ENCODE measurements around the gene BRI3. TPM values are rescaled to one million over a fixed set of nuclear protein-coding genes. Genes with fewer than 3 reads are reported as not detected.
A peak's percentile ranks its signal among the peaks of the same experiment; 100 is the strongest.

Gene BRI3
- total RNA-seq, 2 experiments from 2014 or later, result 44.9 to 47.6 TPM

- ChIA-PET CTCF (interaction anchor here (1.5 to 1.9 kb wide), 2 partner anchors 11 to 42 kb away, joined by 3 to 4 read pairs; no protein-coding TSS in a partner anchor), POLR2A (interaction anchor here (0.8 to 2.1 kb wide), 3 partner anchors 10 to 33 kb away, joined by 3 to 7 read pairs (median 4); partner anchors contain the start of gene BRI3)
- TF ChIP-seq, protein P1, sequence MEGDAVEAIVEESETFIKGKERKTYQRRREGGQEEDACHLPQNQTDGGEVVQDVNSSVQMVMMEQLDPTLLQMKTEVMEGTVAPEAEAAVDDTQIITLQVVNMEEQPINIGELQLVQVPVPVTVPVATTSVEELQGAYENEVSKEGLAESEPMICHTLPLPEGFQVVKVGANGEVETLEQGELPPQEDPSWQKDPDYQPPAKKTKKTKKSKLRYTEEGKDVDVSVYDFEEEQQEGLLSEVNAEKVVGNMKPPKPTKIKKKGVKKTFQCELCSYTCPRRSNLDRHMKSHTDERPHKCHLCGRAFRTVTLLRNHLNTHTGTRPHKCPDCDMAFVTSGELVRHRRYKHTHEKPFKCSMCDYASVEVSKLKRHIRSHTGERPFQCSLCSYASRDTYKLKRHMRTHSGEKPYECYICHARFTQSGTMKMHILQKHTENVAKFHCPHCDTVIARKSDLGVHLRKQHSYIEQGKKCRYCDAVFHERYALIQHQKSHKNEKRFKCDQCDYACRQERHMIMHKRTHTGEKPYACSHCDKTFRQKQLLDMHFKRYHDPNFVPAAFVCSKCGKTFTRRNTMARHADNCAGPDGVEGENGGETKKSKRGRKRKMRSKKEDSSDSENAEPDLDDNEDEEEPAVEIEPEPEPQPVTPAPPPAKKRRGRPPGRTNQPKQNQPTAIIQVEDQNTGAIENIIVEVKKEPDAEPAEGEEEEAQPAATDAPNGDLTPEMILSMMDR (IDR thresholded peaks at IDR 0.05), result no peak
- Mint-ChIP-seq H3K27me3 (no peaks in the 10 kb centered on the region), H3K36me3 (ENCODE audit: low read depth) (peaks cover 18% of the 10 kb centered on the region), H3K4me1 (ENCODE audit: low read depth) (peaks cover 47% of the 10 kb centered on the region), H3K4me3 (peak within 1 kb of the TSS; percentile 96), H3K27ac (peak within 1 kb of the TSS; percentile 98), H3K9me3 (no peaks in the 10 kb centered on the region)
- intact Hi-C loops (cut with micrococcal nuclease), result no loop called here
- DNase-seq, result peak; percentile 93
- ATAC-seq, result peak; percentile 91
These were observed 29.7 kb upstream of the BRI3 start, which contains the start of gene TECPR1 for GRCh38 chr7:98251601-98252424. Gene TECPR1 (minus strand): TSS chr7:98252232. CDS start chr7:98246146, 6,086 bp downstream.

DNA sequence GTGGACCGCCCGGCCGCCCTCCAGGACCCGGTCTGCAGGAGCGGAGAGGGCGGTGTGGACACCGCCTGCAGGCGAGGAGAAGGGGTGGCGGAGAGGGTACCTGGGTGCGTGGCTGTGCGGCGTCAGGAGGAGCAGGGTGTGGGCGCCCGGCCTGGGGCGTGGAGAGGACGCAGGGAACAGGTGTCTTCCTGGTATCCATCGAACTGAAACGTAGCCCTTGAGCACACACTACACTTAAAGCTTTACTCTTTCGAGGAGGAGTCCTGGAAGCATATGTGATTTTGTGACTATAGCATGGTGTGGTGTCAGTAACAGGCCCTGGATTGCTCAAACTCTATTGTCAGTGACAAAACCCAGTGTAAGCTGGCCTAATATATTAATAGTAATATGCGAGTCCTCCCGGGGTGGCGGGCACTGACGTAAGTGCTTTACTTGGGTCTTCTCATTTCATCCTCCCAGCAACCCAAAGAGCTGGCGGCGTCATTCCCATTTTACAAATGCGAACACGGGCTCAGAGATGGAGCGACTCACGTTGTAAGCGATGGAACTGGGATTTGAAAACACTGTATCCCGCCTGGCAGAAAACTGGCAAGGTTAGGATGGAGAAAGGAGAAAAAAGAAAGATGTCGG lies 28.9 kb upstream of the BRI3 start:
- ATAC-seq, result peak; percentile 21
- H3K27ac Mint-ChIP-seq, result peak overlapping the region; percentile 98
- intact Hi-C loops (cut with micrococcal nuclease), result no loop called here
- H3K27me3 Mint-ChIP-seq, result no peaks in the 10 kb centered on the region
- peaks cover 47% of the 10 kb centered on the region for H3K4me1 Mint-ChIP-seq (ENCODE audit: low read depth)
- no peak for DNase-seq
- ChIA-PET POLR2A (interaction anchor here (1.0 to 1.5 kb wide), 2 partner anchors 19 to 33 kb away, joined by 4 read pairs; no protein-coding TSS in a partner anchor), CTCF (no interaction called here)
- TF ChIP-seq, protein P1 (IDR thresholded peaks at IDR 0.05), result no peak
- peaks cover 18% of the 10 kb centered on the region for H3K36me3 Mint-ChIP-seq (ENCODE audit: low read depth)
- H3K9me3 Mint-ChIP-seq, result no peaks in the 10 kb centered on the region
- H3K4me3 Mint-ChIP-seq, result peak overlapping the region; percentile 96

DNA sequence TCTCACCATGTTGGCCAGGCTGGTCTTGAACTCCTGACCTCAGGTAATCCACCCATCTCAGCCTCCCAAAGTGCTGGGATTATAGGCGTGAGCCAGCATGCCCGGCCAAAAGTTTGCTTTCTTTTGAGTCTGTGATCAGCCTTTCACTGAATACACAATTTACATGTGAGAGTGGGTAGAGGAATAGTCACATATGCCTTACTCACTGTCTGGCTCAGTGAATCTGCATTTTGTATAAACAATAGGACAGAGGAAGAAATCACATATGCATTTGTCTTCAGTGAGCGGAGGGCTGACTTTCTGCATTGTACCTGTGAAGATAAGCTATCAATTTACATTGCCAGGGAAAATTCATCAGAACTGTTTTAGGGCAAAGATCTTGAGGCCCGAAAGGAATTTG lies 27.0 kb upstream of the BRI3 start:
- Mint-ChIP-seq H3K4me3 (no peak overlapping the region), H3K27ac (peak overlapping the region; percentile 60), H3K36me3 (ENCODE audit: low read depth) (peaks cover 17% of the 10 kb centered on the region), H3K27me3 (no peaks in the 10 kb centered on the region), H3K9me3 (no peaks in the 10 kb centered on the region), H3K4me1 (ENCODE audit: low read depth) (peaks cover 35% of the 10 kb centered on the region)
- ChIA-PET POLR2A (no interaction called here), CTCF (interaction anchor here (0.9 to 1.0 kb wide), 2 partner anchors 26 to 233 kb away, joined by 3 to 4 read pairs; no protein-coding TSS in a partner anchor)
- TF ChIP-seq, protein P1 (IDR thresholded peaks at IDR 0.05), result no peak
- no peak for ATAC-seq
- intact Hi-C loops (cut with micrococcal nuclease), result no loop called here
- no peak for DNase-seq

DNA sequence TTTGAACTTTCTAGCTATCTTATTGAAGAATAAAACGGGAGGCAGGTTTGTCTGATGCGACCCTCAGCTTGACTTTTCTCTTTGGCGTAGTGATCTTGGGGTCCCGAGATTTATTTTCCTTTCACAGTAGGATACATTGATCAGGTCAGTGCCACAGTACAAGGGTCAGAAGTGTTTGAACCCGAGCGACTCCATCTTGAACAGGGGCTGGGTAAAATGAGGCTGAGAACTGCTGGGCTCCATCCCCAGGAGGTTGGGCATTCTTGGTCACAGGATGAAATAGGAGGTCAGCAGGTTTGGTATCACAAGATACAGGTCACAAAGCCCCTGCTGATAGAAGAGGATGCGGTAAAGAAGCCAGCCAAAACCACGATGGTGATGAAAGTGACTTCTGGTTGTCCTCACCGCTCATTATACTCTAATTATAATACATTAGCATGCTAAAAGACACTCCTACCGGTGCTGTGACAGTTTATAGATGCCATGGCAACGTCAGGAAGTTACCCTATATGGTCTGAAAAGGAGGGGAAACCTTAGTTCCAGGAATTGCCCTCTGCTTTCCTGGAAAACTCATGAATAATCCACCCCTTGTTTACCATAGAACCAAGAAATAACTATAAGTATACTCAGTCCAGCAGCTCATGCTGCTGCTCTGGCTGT lies 26.4 kb upstream of the BRI3 start:
- ATAC-seq (peak; percentile 2), DNase-seq (peak; percentile 49)
- Mint-ChIP-seq H3K27me3 (no peaks in the 10 kb centered on the region), H3K27ac (peak overlapping the region; percentile 60), H3K36me3 (ENCODE audit: low read depth) (peaks cover 14% of the 10 kb centered on the region), H3K4me3 (no peak overlapping the region), H3K9me3 (no peaks in the 10 kb centered on the region), H3K4me1 (ENCODE audit: low read depth) (peaks cover 31% of the 10 kb centered on the region)
- intact Hi-C loops (cut with micrococcal nuclease), result no loop called here
- POLR2A ChIA-PET, result no interaction called here
- TF ChIP-seq, protein P1 (IDR thresholded peaks at IDR 0.05), result no peak
- CTCF ChIA-PET, result interaction anchor here (1.0 kb wide), 1 partner anchor 234 kb away, joined by 3 read pairs; no protein-coding TSS in a partner anchor

All from activated CD8-positive, alpha-beta T cell treated with anti-CD3 and anti-CD28 coated beads for 36 hours (primary cell).